ENCODE data around the gene METTL25B. TPM values are rescaled to one million over a fixed set of nuclear protein-coding genes. Genes with fewer than 3 reads are reported as not detected.
A peak's percentile ranks its signal among the peaks of the same experiment; 100 is the strongest.

METTL25B gene
- total RNA-seq, 1 donor from 2014 or later: 14.4 TPM

- DNase-seq (no peak), ATAC-seq (ENCODE audit: poor library complexity) (no peak)
- intact Hi-C loops (cut with DNase I): no loop called here
Observed at GRCh38 chr1:156712626-156713025, 15.6 kb upstream of the METTL25B start.

GRCh38 chr1:156714830-156715229, 13.4 kb upstream of the METTL25B start:
- intact Hi-C loops (cut with DNase I): no loop called here
- no peak for DNase-seq

GRCh38 chr1:156717351-156717750, 10.9 kb upstream of the METTL25B start:
- ATAC-seq (ENCODE audit: poor library complexity) (no peak), DNase-seq (no peak)
- intact Hi-C loops (cut with DNase I): no loop called here

More at GRCh38 chr1:156714830-156715229, 13.4 kb upstream of the METTL25B start:
- no peak for ATAC-seq (ENCODE audit: poor library complexity)

GRCh38 chr1:156721131-156721530, 7.1 kb upstream of the METTL25B start:
- intact Hi-C loops (cut with DNase I): no loop called here
- DNase-seq: no peak
- no peak for ATAC-seq (ENCODE audit: poor library complexity)

GRCh38 chr1:156721535-156721934, 6.7 kb upstream of the METTL25B start:
- DNase-seq: no peak
- ATAC-seq (ENCODE audit: poor library complexity): no peak
- intact Hi-C loops (cut with DNase I): no loop called here

GRCh38 chr1:156725683-156726280, 2.5 kb upstream of the METTL25B start:
- ATAC-seq (ENCODE audit: poor library complexity): peak; percentile 79
- peak; percentile 95 for DNase-seq
- intact Hi-C loops (cut with DNase I): loop anchor here (2.0 kb wide), 1 partner anchor 37 kb away; no protein-coding TSS in a partner anchor

- DNase-seq: no peak
- intact Hi-C loops (cut with DNase I): no loop called here
- ATAC-seq (ENCODE audit: poor library complexity): no peak
Observed at GRCh38 chr1:156726549-156727226, 1.6 kb upstream of the METTL25B start.

- no peak for ATAC-seq (ENCODE audit: poor library complexity)
- intact Hi-C loops (cut with DNase I): no loop called here
- no peak for DNase-seq
Observed at GRCh38 chr1:156727492-156727891, 777 bp upstream of the METTL25B start.

- DNase-seq (peak; percentile 99), ATAC-seq (ENCODE audit: poor library complexity) (peak; percentile 95)
- intact Hi-C loops (cut with DNase I): no loop called here
Observed at GRCh38 chr1:156728599-156729462, 562 bp downstream of the METTL25B start, which contains the start of gene ISG20L2. ISG20L2 (minus strand) TSS chr1:156728766; CDS start chr1:156727652, 1,114 bp downstream.

- DNase-seq: no peak
- intact Hi-C loops (cut with DNase I): no loop called here
Observed at GRCh38 chr1:156733989-156734584, 5.8 kb downstream of the METTL25B start.

GRCh38 chr1:156738407-156738806, 10.1 kb downstream of the METTL25B start:
- intact Hi-C loops (cut with DNase I): no loop called here
- DNase-seq (no peak), ATAC-seq (ENCODE audit: poor library complexity) (no peak)

More at GRCh38 chr1:156733989-156734584, 5.8 kb downstream of the METTL25B start:
- no peak for ATAC-seq (ENCODE audit: poor library complexity)

GRCh38 chr1:156738916-156739315, 10.6 kb downstream of the METTL25B start:
- intact Hi-C loops (cut with DNase I): no loop called here
- ATAC-seq (ENCODE audit: poor library complexity) (no peak), DNase-seq (no peak)

GRCh38 chr1:156740237-156740740, 12.0 kb downstream of the METTL25B start:
- peak; percentile 3 for ATAC-seq (ENCODE audit: poor library complexity)
- DNase-seq: no peak
- intact Hi-C loops (cut with DNase I): no loop called here

- peak; percentile 94 for ATAC-seq (ENCODE audit: poor library complexity)
- DNase-seq: peak; percentile 98
- intact Hi-C loops (cut with DNase I): no loop called here
Observed at GRCh38 chr1:156740741-156741480, 12.6 kb downstream of the METTL25B start, which contains the start of gene MRPL24. MRPL24 (minus strand) TSS chr1:156741088; CDS start chr1:156738704, 2,384 bp downstream.

GRCh38 chr1:156741481-156741983, 13.3 kb downstream of the METTL25B start:
- intact Hi-C loops (cut with DNase I): no loop called here
- no peak for ATAC-seq (ENCODE audit: poor library complexity)

GRCh38 chr1:156742017-156742416, 13.7 kb downstream of the METTL25B start:
- no peak for ATAC-seq (ENCODE audit: poor library complexity)
- DNase-seq: peak; percentile 19
- intact Hi-C loops (cut with DNase I): no loop called here

More at GRCh38 chr1:156741481-156741983, 13.3 kb downstream of the METTL25B start:
- DNase-seq: peak; percentile 34

GRCh38 chr1:156742801-156743200, 14.5 kb downstream of the METTL25B start:
- intact Hi-C loops (cut with DNase I): no loop called here
- no peak for ATAC-seq (ENCODE audit: poor library complexity)
- DNase-seq: peak; percentile 4

All from Right ventricle myocardium superior (tissue), 1 donor.